ENCODE results near the gene P3H2.

Gene P3H2

DNA sequence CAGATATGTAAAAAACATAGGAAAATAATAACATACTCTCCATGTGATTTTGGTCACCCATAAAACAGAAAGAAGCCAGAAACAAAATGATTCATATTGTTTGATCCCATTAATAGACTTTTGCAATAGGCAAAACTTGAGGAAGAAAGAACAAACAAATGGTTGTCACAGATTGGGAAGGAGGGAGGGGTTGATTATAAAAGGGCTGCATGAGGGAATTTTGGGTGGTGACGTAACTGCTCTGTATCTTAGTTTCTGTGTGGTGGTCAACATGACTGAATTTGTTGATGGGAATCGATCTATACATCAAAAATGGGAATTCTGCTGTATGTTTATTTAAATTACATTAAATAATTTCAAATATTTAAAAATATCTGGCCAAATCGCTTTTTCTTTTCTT lies 86.3 kb downstream of the P3H2 start:
- H3K27me3 ChIP-seq (ENCODE audit: insufficient read depth, low read length, poor library complexity, severe bottlenecking), result no peaks in the 10 kb centered on the region
- H3K9ac ChIP-seq (ENCODE audit: low read depth, low read length, poor library complexity, severe bottlenecking), result no peak overlapping the region
- no peaks in the 10 kb centered on the region for H3K36me3 ChIP-seq (ENCODE audit: insufficient read depth, low read length)
- peaks cover 5% of the 10 kb centered on the region for H3K4me1 ChIP-seq (ENCODE audit: insufficient read depth, low read length, poor library complexity, severe bottlenecking)
- H3K9me2 ChIP-seq (replicated peaks; ENCODE audit: low read depth, low read length), result no peaks in the 10 kb centered on the region
- no peaks in the 10 kb centered on the region for H3F3A ChIP-seq (ENCODE audit: low read depth)
- no peak overlapping the region for H2AFZ ChIP-seq (ENCODE audit: low read length)
- no peaks in the 10 kb centered on the region for H3K79me2 ChIP-seq (ENCODE audit: insufficient read depth, low read length)
- H3K4me3 ChIP-seq (ENCODE audit: low read length, poor library complexity, severe bottlenecking), result no peak overlapping the region
- TF ChIP-seq EZH2phosphoT487 (IDR thresholded peaks at IDR 0.05; ENCODE audit: borderline replicate concordance), result no peak
- no peak for TF ChIP-seq CTCF (conservative IDR thresholded peaks at IDR 0.05; ENCODE audit: low read length)
- H3K4me2 ChIP-seq (ENCODE audit: low read depth, low read length, poor library complexity, severe bottlenecking), result no peak overlapping the region
- H4K20me1 ChIP-seq (ENCODE audit: insufficient read depth, low read length, poor library complexity, severe bottlenecking), result no peaks in the 10 kb centered on the region
- no peaks in the 10 kb centered on the region for H3K9me3 ChIP-seq (ENCODE audit: insufficient read depth, low read depth, low read length)

- TF ChIP-seq CTCF (conservative IDR thresholded peaks at IDR 0.05; ENCODE audit: low read length) (no peak), EZH2phosphoT487 (IDR thresholded peaks at IDR 0.05; ENCODE audit: borderline replicate concordance) (no peak)
Measured at GRCh38 chr3:190032923-190033322, 87.8 kb downstream of the P3H2 start.

DNA sequence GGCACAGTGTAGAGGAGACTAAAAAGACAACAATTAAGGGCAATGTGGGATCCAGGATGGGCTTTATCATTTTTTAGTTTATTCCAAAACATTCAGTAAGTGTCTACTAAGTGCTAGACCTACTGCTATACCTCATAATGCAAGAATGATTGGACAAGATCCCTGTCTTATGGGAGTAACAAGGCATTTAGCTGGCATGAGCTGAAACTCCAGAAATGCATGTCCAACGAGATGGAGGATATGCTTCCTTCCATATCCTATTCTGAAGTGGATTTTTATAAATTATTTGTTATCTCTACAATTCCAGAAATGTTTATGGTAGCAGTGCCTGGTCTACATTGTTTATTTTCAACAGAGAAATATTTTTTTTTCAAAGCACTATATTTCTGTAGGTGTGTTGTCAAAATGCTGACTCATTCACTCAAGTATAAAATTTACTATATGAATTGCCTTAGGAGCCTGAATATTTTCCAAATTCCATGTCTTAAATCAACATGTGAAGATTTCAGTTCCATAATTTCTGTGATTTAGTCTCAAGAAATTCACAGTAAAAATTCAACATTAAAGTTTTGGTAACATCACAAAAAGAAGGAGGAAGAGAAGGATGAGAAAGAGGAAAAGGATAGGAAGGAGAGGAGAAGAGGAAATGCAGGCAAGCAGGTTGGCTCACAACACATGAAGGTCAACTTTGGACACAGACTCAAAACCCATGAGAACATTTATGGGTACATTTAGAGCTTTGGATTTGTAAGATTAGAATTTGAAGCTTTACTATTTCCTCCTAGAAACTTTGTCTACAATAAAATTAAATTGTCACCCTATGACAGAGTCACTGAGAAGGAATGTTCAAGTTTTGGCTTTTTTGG lies 88.6 kb downstream of the P3H2 start:
- Histone ChIP-seq H3K9me3 (ENCODE audit: insufficient read depth, low read depth, low read length) (no peaks in the 10 kb centered on the region), H3F3A (ENCODE audit: low read depth) (no peaks in the 10 kb centered on the region), H3K9ac (ENCODE audit: low read depth, low read length, poor library complexity, severe bottlenecking) (no peak overlapping the region), H2AFZ (ENCODE audit: low read length) (no peak overlapping the region), H3K4me2 (ENCODE audit: low read depth, low read length, poor library complexity, severe bottlenecking) (no peak overlapping the region), H3K9me2 (replicated peaks; ENCODE audit: low read depth, low read length) (no peaks in the 10 kb centered on the region), H3K4me1 (ENCODE audit: insufficient read depth, low read length, poor library complexity, severe bottlenecking) (no peaks in the 10 kb centered on the region), H3K79me2 (ENCODE audit: insufficient read depth, low read length) (no peaks in the 10 kb centered on the region), H3K4me3 (ENCODE audit: low read length, poor library complexity, severe bottlenecking) (no peak overlapping the region), H3K27me3 (ENCODE audit: insufficient read depth, low read length, poor library complexity, severe bottlenecking) (no peaks in the 10 kb centered on the region), H3K36me3 (ENCODE audit: insufficient read depth, low read length) (no peaks in the 10 kb centered on the region), H4K20me1 (ENCODE audit: insufficient read depth, low read length, poor library complexity, severe bottlenecking) (no peaks in the 10 kb centered on the region)
- TF ChIP-seq EZH2phosphoT487 (IDR thresholded peaks at IDR 0.05; ENCODE audit: borderline replicate concordance), result no peak
- TF ChIP-seq CTCF (conservative IDR thresholded peaks at IDR 0.05; ENCODE audit: low read length), result no peak

More at GRCh38 chr3:190032923-190033322, 87.8 kb downstream of the P3H2 start:
- no peak overlapping the region for H2AFZ ChIP-seq (ENCODE audit: low read length)
- no peaks in the 10 kb centered on the region for H3K27me3 ChIP-seq (ENCODE audit: insufficient read depth, low read length, poor library complexity, severe bottlenecking)
- H3K9me3 ChIP-seq (ENCODE audit: insufficient read depth, low read depth, low read length), result no peaks in the 10 kb centered on the region
- H4K20me1 ChIP-seq (ENCODE audit: insufficient read depth, low read length, poor library complexity, severe bottlenecking), result no peaks in the 10 kb centered on the region
- no peak overlapping the region for H3K9ac ChIP-seq (ENCODE audit: low read depth, low read length, poor library complexity, severe bottlenecking)
- no peak overlapping the region for H3K4me3 ChIP-seq (ENCODE audit: low read length, poor library complexity, severe bottlenecking)
- no peak overlapping the region for H3K4me2 ChIP-seq (ENCODE audit: low read depth, low read length, poor library complexity, severe bottlenecking)
- H3K9me2 ChIP-seq (replicated peaks; ENCODE audit: low read depth, low read length), result no peaks in the 10 kb centered on the region
- H3K36me3 ChIP-seq (ENCODE audit: insufficient read depth, low read length), result no peaks in the 10 kb centered on the region
- no peaks in the 10 kb centered on the region for H3K79me2 ChIP-seq (ENCODE audit: insufficient read depth, low read length)
- H3F3A ChIP-seq (ENCODE audit: low read depth), result no peaks in the 10 kb centered on the region
- no peaks in the 10 kb centered on the region for H3K4me1 ChIP-seq (ENCODE audit: insufficient read depth, low read length, poor library complexity, severe bottlenecking)
